ENCODE data around the gene BSDC1. TPM values are rescaled to one million over a fixed set of nuclear protein-coding genes. Genes with fewer than 3 reads are reported as not detected.

The BSDC1 gene
- total and polyA plus RNA-seq, 2 of the 13 experiments (the other 11 are each of a cell fraction or from before 2014, with no cell fraction given): 40.3 to 64.2 TPM

- TF ChIP-seq DZIP1 (CRISPR knock-in tag; IDR thresholded peaks at IDR 0.05) (no peak), ZNF414 (CRISPR knock-in tag; IDR thresholded peaks at IDR 0.05) (no peak), KLF6 (CRISPR knock-in tag; IDR thresholded peaks at IDR 0.05) (no peak), IRF1 (CRISPR knock-in tag; IDR thresholded peaks at IDR 0.05; ENCODE audit: low read depth) (no peak), THAP8 (CRISPR knock-in tag; IDR thresholded peaks at IDR 0.05; ENCODE audit: borderline replicate concordance) (no peak), ZNF256 (CRISPR knock-in tag; conservative IDR thresholded peaks at IDR 0.05) (no peak), AHDC1 (CRISPR knock-in tag; IDR thresholded peaks at IDR 0.05; ENCODE audit: borderline replicate concordance) (peak; percentile 44; the same call in 1 of the 2 replicates), SMAD9 (CRISPR knock-in tag; IDR thresholded peaks at IDR 0.05) (no peak), RBM22 (optimal IDR thresholded peaks at IDR 0.05; ENCODE audit: low read length) (peak; percentile 10), ZNF782 (CRISPR knock-in tag; IDR thresholded peaks at IDR 0.05; ENCODE audit: borderline replicate concordance) (0 out of 2 replicates have a peak, but pooled peaks have one; percentile 31), SNAPC5 (CRISPR knock-in tag; IDR thresholded peaks at IDR 0.05; ENCODE audit: borderline replicate concordance) (no peak), ATF7-NPFF (CRISPR knock-in tag; IDR thresholded peaks at IDR 0.05; ENCODE audit: low read depth) (0 out of 2 replicates have a peak, but pooled peaks have one; percentile 19), ZNF691 (CRISPR knock-in tag; IDR thresholded peaks at IDR 0.05; ENCODE audit: borderline replicate concordance, low read depth) (0 out of 2 replicates have a peak, but pooled peaks have one; percentile 26), MTA1 (CRISPR knock-in tag; IDR thresholded peaks at IDR 0.05; ENCODE audit: borderline replicate concordance) (0 out of 2 replicates have a peak, but pooled peaks have one; percentile 24), ARNTL (CRISPR knock-in tag; IDR thresholded peaks at IDR 0.05) (no peak), KLF13 (CRISPR knock-in tag; IDR thresholded peaks at IDR 0.05) (no peak)
Measured at GRCh38 chr1:32334864-32335534, 59.2 kb downstream of the BSDC1 start (continued).

Data from HepG2 (cell line).